ENCODE measurements around the gene RPS24. TPM values are rescaled to one million over a fixed set of nuclear protein-coding genes. Genes with fewer than 3 reads are reported as not detected.

Gene RPS24
- total RNA-seq, 2 donors from 2014 or later: 1,428 to 1,609 TPM

DNA sequence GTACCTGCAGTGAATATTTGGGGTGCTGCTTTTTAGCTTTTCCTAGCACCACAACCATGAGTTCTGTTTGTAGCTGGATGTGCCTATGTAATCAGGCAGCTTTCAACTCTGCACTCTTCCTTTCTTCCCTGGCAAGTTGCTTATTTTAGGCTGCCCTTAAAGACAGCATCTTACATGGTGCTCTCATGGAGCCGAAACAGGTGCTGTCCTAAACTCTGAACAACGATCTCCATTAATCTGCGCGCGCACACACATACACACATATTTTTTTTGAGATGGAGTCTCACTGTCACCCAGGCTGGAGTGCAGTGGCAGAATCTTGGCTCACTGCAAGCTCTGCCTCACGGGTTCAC, 9.1 kb downstream of the RPS24 start:
- intact Hi-C loops (cut with DNase I): loop anchor here (10.0 kb wide), 1 partner anchor 612 kb away; no protein-coding TSS in a partner anchor
- DNase-seq (no peak), ATAC-seq (no peak)
- H3K27ac ChIP-seq: no peak overlapping the region
- H3K4me3 ChIP-seq: no peak overlapping the region
- no peaks in the 10 kb centered on the region for H3K9me3 ChIP-seq
- 96% methylated on average over 6 of the region's 6 CpGs for WGBS, 2 donors
- TF ChIP-seq POLR2A (IDR thresholded peaks at IDR 0.05): no peak
- TF ChIP-seq, protein P1, sequence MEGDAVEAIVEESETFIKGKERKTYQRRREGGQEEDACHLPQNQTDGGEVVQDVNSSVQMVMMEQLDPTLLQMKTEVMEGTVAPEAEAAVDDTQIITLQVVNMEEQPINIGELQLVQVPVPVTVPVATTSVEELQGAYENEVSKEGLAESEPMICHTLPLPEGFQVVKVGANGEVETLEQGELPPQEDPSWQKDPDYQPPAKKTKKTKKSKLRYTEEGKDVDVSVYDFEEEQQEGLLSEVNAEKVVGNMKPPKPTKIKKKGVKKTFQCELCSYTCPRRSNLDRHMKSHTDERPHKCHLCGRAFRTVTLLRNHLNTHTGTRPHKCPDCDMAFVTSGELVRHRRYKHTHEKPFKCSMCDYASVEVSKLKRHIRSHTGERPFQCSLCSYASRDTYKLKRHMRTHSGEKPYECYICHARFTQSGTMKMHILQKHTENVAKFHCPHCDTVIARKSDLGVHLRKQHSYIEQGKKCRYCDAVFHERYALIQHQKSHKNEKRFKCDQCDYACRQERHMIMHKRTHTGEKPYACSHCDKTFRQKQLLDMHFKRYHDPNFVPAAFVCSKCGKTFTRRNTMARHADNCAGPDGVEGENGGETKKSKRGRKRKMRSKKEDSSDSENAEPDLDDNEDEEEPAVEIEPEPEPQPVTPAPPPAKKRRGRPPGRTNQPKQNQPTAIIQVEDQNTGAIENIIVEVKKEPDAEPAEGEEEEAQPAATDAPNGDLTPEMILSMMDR (IDR thresholded peaks at IDR 0.05): no peak
- peaks cover 14% of the 10 kb centered on the region for H3K4me1 ChIP-seq
- H3K27me3 ChIP-seq: no peaks in the 10 kb centered on the region
- peaks cover 8 to 25% of the 10 kb centered on the region in 2 donors for H3K36me3 ChIP-seq (replicated peaks in 1 of 2; ENCODE audit: insufficient read depth in 1 of 2, low read depth in 2 of 2)

DNA sequence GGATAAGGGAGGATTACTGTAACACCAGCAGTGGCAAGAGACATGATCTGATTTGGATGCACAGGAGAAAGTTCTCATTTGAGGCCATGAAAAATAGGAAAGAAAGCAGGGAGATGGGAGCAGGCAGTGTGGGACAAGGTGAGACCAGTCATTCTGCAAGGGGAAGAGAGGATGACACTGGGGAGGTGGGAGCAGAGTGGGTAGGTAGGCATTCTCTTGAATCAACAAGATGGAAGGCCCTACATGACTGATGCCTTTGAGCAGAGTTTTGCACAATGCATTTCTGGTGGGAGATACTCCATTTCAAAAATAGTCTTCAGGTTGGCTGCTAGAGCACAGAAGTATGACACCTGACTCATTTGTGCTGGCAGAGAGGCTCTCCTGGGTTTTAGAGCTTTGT, 10.5 kb downstream of the RPS24 start:
- H3K27me3 ChIP-seq: no peaks in the 10 kb centered on the region
- DNase-seq (no peak), ATAC-seq (no peak)
- no peak overlapping the region for H3K4me3 ChIP-seq
- peaks cover under 1% of the 10 kb centered on the region for H3K4me1 ChIP-seq
- no peaks in the 10 kb centered on the region for H3K9me3 ChIP-seq
- H3K36me3 ChIP-seq (replicated peaks in 1 of 2; ENCODE audit: insufficient read depth in 1 of 2, low read depth in 2 of 2): peaks cover 8 to 19% of the 10 kb centered on the region in 2 donors
- TF ChIP-seq, protein P1 (IDR thresholded peaks at IDR 0.05): no peak
- peak in 2 of 3 donors; percentile 7 to 11 for TF ChIP-seq POLR2A (IDR thresholded peaks at IDR 0.05)
- H3K27ac ChIP-seq: no peak overlapping the region
- intact Hi-C loops (cut with DNase I): loop anchor here (10.0 kb wide), 1 partner anchor 611 kb away; no protein-coding TSS in a partner anchor

DNA sequence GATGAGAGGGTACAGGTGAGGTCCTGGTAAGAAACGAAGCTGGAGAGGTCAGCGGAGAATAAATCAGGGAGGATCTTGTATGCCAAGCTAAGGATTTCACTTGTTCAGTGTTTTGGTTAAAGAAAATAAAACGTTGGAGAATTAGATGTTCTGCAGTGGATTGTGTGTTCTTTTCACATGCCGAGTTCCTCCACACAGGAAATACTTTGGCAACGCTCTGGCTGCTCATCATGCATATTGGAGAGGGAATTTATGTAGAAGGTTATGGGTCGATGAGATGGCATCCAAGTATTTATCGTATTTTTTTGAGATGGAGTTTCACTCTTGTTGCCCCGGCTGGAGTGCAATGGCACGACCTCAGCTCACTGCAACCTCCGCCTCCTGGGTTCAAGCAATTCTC, 11.0 kb downstream of the RPS24 start:
- H3K27me3 ChIP-seq: no peaks in the 10 kb centered on the region
- TF ChIP-seq POLR2A (IDR thresholded peaks at IDR 0.05): no peak
- intact Hi-C loops (cut with DNase I): loop anchor here (5.0 to 10.0 kb wide), 2 partner anchors 610 to 1153 kb away; no protein-coding TSS in a partner anchor
- DNase-seq (no peak), ATAC-seq (no peak)
- no peaks in the 10 kb centered on the region for H3K4me1 ChIP-seq
- no peaks in the 10 kb centered on the region for H3K9me3 ChIP-seq
- H3K36me3 ChIP-seq (replicated peaks in 1 of 2; ENCODE audit: insufficient read depth in 1 of 2, low read depth in 2 of 2): peaks cover 8 to 16% of the 10 kb centered on the region in 2 donors
- H3K4me3 ChIP-seq: no peak overlapping the region
- no peak overlapping the region for H3K27ac ChIP-seq
- 63 to 68% methylated on average over 10 of the region's 10 CpGs for WGBS, 2 donors

DNA sequence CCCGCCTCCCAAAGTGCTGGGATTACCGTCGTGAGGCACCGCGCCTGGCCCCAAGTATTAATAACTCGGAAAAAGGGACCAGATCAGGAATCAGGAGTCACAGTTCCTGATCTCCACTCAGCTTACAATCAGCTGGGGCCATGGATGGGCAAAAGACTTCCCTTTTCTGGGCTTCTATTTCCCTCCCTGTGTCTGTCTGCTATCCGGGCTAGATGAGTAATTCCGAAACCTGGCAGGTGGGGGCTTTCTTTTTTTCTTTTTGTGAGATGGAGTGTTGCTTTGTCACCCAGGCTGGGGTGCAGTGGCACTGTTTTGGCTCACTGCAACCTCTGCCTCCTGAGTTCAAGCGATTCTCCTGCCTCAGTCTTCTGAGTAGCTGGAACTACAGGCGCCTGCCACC, 11.6 kb downstream of the RPS24 start:
- H3K27me3 ChIP-seq: no peaks in the 10 kb centered on the region
- H3K4me1 ChIP-seq: no peaks in the 10 kb centered on the region
- 57 to 59% methylated on average over 10 of the region's 10 CpGs for WGBS, 2 donors
- DNase-seq (no peak), ATAC-seq (no peak)
- TF ChIP-seq POLR2A (IDR thresholded peaks at IDR 0.05): no peak
- TF ChIP-seq, protein P1 (IDR thresholded peaks at IDR 0.05): no peak
- no peaks in the 10 kb centered on the region for H3K9me3 ChIP-seq
- no peak overlapping the region for H3K4me3 ChIP-seq
- intact Hi-C loops (cut with DNase I): loop anchor here (5.0 to 10.0 kb wide), 2 partner anchors 610 to 1152 kb away; no protein-coding TSS in a partner anchor
- no peak overlapping the region for H3K27ac ChIP-seq
- H3K36me3 ChIP-seq (replicated peaks in 1 of 2; ENCODE audit: insufficient read depth in 1 of 2, low read depth in 2 of 2): peaks cover 8 to 15% of the 10 kb centered on the region in 2 donors

DNA sequence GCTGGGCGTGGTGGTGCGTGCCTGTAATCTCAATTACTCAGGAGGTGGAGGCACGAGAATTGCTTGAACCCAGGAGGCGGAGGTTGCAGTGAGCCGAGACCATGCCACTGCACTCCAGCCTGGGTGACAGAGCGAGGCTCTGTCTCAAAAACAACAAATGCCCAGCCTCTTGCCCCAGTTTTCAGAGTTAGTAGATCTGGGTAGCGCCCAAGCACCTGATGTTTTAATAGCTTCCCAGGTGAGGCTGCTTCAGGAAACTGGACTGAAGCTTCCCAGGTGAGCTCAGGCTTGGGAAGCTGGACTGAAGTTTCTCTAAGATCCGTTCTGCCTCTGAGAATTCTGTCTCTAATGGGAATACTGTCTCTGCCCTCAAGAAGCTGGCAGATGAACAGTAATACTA, 12.2 kb downstream of the RPS24 start:
- DNase-seq: no peak
- no peak for TF ChIP-seq POLR2A (IDR thresholded peaks at IDR 0.05)
- TF ChIP-seq, protein P1 (IDR thresholded peaks at IDR 0.05): no peak
- no peak overlapping the region for H3K27ac ChIP-seq
- intact Hi-C loops (cut with DNase I): loop anchor here (5.0 to 10.0 kb wide), 2 partner anchors 609 to 1151 kb away; no protein-coding TSS in a partner anchor
- H3K9me3 ChIP-seq: no peaks in the 10 kb centered on the region
- 83 to 87% methylated on average over 8 of the region's 8 CpGs for WGBS, 2 donors
- H3K4me3 ChIP-seq: no peak overlapping the region
- H3K4me1 ChIP-seq: no peaks in the 10 kb centered on the region
- no peak for ATAC-seq
- peaks cover 4 to 11% of the 10 kb centered on the region in 2 donors for H3K36me3 ChIP-seq (replicated peaks in 1 of 2; ENCODE audit: insufficient read depth in 1 of 2, low read depth in 2 of 2)
- H3K27me3 ChIP-seq: no peaks in the 10 kb centered on the region

Data from body of pancreas (tissue), 4 donors.